ENCODE results near the gene PDXK.

PDXK gene

DNA sequence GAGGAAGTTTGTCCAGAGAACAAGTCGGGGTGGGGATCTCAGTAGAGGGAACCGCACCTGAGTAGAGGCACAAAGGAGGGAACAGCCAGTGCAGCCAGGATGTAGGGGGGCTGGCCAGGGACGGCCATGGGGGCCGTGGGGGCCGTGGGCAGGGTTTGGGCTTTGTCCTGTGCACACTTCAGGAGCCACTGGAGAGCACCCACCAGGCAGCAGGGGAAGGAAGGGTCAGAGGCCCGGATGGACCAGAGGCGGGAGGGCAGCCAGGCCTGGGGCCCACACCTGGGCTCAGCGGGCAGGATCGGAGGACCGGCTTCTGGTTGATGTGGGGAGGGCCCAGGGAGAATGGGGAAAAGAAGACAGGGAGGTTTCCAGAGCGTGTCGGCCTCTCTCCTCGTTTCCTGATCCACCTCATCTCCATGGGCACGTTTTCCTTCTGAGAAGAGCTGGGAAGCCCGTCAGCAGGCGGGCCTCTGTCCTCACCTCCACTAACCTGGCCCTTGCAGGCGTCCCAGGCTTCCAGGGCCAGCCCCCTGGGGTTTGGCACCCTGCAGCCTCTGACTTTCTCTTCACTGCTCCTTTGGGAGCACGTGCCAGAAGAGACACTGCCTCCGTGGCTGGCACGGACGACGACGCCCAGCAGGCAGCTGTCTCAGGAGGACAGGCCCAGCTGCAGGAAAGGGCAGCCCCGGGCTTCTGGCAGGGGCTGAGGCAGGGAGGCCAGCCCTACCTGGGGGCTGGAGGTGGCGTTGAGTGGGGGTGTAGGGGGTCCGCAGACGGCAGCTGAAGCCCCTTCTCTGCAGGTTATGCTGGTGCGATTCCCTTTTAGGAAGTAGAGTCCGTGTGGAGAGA lies 16.8 kb upstream of the PDXK start:
- Histone ChIP-seq H3K79me1 (ENCODE audit: low read depth, low read length) (peaks cover 2% of the 10 kb centered on the region), H2BK5ac (ENCODE audit: low read length) (peak overlapping the region; percentile 82), H4K91ac (ENCODE audit: low read depth, low read length, poor library complexity) (peak overlapping the region; percentile 97), H2BK15ac (ENCODE audit: low read length) (peak overlapping the region; percentile 99), H3K27ac (replicated peaks; ENCODE audit: low read length) (no peak overlapping the region), H3K36me3 (replicated peaks in 1 of 2; ENCODE audit: control insufficient read depth in 2 of 2, insufficient read depth in 2 of 2, low read length in 2 of 2) (peaks cover 0 to 3% of the 10 kb centered on the region in 2 donors), H2AFZ (ENCODE audit: low read length) (peak overlapping the region; percentile 79), H3K9ac (ENCODE audit: low read depth, low read length, poor library complexity) (peak overlapping the region; percentile 81), H2AK5ac (ENCODE audit: low read depth, low read length) (peak overlapping the region; percentile 97), H3K4me3 (ENCODE audit: low read length in 2 of 2) (no peak overlapping the region), H3K14ac (ENCODE audit: low read length) (peak overlapping the region; percentile 84), H3K18ac (ENCODE audit: low read length) (peak overlapping the region; percentile 90), H3K4ac (ENCODE audit: low read length) (peak overlapping the region; percentile 66), H3K23ac (ENCODE audit: low read depth, low read length, poor library complexity) (peak overlapping the region; percentile 55), H3K4me2 (ENCODE audit: insufficient read depth, low read length, poor library complexity, severe bottlenecking) (peak overlapping the region; percentile 18), H3K27me3 (ENCODE audit: control insufficient read depth in 3 of 3, insufficient read depth in 3 of 3, low read depth in 1 of 3, low read length in 3 of 3) (no peaks in the 10 kb centered on the region), H4K8ac (ENCODE audit: low read depth, low read length) (peak overlapping the region; percentile 65), H2BK12ac (ENCODE audit: low read length) (peak overlapping the region; percentile 73), H3K9me3 (replicated peaks in 1 of 2; ENCODE audit: control insufficient read depth in 2 of 2, insufficient read depth in 1 of 2, low read depth in 1 of 2, low read length in 2 of 2) (no peaks in the 10 kb centered on the region), H3K4me1 (ENCODE audit: control insufficient read depth in 2 of 2, insufficient read depth in 1 of 2, low read depth in 1 of 2, low read length in 2 of 2) (peaks cover 15 to 25% of the 10 kb centered on the region in 2 donors), H2BK120ac (ENCODE audit: low read depth, low read length) (peak overlapping the region; percentile 94)
- no CpG with 5 or more reads among the region's 29 CpGs for WGBS, 2 donors (ENCODE audit: extremely low coverage in 2 of 2, insufficient read length in 2 of 2, insufficient replicate concordance in 1 of 2)
- no peak for DNase-seq (ENCODE audit: low spot score)

DNA sequence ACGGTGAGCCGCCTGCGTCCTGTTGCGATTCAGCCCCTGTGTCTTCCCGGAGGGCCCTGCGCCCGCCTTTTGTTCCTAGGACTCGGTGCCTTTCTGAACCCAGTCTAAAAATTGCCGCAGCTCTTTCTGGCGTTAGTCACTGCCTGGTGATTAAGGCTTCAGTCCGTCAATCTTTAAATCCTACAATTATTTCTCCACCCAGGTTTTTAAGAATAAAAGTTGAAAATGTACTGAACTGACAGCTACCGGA lies 16.2 kb upstream of the PDXK start:
- Histone ChIP-seq H2AFZ (ENCODE audit: low read length) (peak overlapping the region; percentile 79), H3K14ac (ENCODE audit: low read length) (peak overlapping the region; percentile 84), H3K9me3 (replicated peaks in 1 of 2; ENCODE audit: control insufficient read depth in 2 of 2, insufficient read depth in 1 of 2, low read depth in 1 of 2, low read length in 2 of 2) (no peaks in the 10 kb centered on the region), H3K23ac (ENCODE audit: low read depth, low read length, poor library complexity) (peak overlapping the region; percentile 55), H3K18ac (ENCODE audit: low read length) (peak overlapping the region; percentile 90), H2BK120ac (ENCODE audit: low read depth, low read length) (no peak overlapping the region), H2BK15ac (ENCODE audit: low read length) (peak overlapping the region; percentile 99), H4K8ac (ENCODE audit: low read depth, low read length) (no peak overlapping the region), H2AK5ac (ENCODE audit: low read depth, low read length) (peak overlapping the region; percentile 97), H3K4me1 (ENCODE audit: control insufficient read depth in 2 of 2, insufficient read depth in 1 of 2, low read depth in 1 of 2, low read length in 2 of 2) (peaks cover 15 to 25% of the 10 kb centered on the region in 2 donors), H3K4ac (ENCODE audit: low read length) (peak overlapping the region; percentile 66), H3K27me3 (ENCODE audit: control insufficient read depth in 3 of 3, insufficient read depth in 3 of 3, low read depth in 1 of 3, low read length in 3 of 3) (no peaks in the 10 kb centered on the region), H3K36me3 (replicated peaks in 1 of 2; ENCODE audit: control insufficient read depth in 2 of 2, insufficient read depth in 2 of 2, low read length in 2 of 2) (peaks cover 0 to under 1% of the 10 kb centered on the region in 2 donors), H2BK12ac (ENCODE audit: low read length) (no peak overlapping the region), H3K4me3 (ENCODE audit: low read length in 2 of 2) (no peak overlapping the region), H3K27ac (replicated peaks; ENCODE audit: low read length) (no peak overlapping the region), H3K9ac (ENCODE audit: low read depth, low read length, poor library complexity) (no peak overlapping the region), H3K4me2 (ENCODE audit: insufficient read depth, low read length, poor library complexity, severe bottlenecking) (peak overlapping the region; percentile 18), H3K79me1 (ENCODE audit: low read depth, low read length) (peaks cover under 1% of the 10 kb centered on the region), H4K91ac (ENCODE audit: low read depth, low read length, poor library complexity) (peak overlapping the region; percentile 97), H2BK5ac (ENCODE audit: low read length) (peak overlapping the region; percentile 82)
- no peak for DNase-seq (ENCODE audit: low spot score)
- no CpG with 5 or more reads among the region's 12 CpGs for WGBS, 2 donors (ENCODE audit: extremely low coverage in 2 of 2, insufficient read length in 2 of 2, insufficient replicate concordance in 1 of 2)

DNA sequence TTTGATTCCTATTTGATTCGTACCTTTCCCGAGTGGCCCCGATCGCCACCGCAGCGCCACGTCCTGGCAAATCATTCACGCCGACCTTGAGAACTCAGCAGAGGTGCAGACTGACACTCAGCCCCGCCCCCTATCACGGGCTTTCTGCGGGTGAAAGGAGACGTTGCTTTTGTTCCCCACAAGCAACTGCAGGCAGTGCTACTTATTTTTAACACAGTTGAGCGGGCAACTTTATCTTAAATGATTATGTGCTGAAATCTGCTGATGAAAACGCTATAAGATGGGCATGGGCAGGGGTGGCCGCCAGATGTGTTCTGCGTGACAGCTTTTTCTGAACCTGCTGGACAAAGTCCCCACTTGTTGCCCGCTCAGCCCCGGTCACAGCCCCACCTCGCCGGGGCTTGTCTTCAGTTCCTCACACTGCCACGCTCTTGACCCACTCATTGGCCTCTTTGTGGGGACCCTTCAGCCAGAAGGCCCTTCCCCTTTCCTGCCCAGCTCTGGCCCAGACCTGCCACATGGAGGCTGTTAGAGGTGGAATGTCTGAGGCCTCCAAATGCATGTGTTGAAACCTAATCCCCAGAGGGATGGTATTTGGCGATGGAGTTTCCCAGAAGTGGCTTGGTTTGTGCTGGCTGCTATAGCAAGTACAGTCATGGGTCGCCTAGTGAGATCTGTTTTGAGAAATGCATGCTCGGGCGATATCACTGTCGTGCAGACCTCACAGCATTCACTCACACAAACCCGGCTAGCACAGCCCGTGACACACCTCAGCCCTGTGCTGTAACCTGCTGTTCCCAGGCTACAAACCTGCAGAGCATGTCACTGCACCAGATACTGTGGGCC lies 15.7 kb upstream of the PDXK start:
- no peak overlapping the region for H4K91ac ChIP-seq (ENCODE audit: low read depth, low read length, poor library complexity)
- no peaks in the 10 kb centered on the region for H3K9me3 ChIP-seq (replicated peaks in 1 of 2; ENCODE audit: control insufficient read depth in 2 of 2, insufficient read depth in 1 of 2, low read depth in 1 of 2, low read length in 2 of 2)
- H3K4me3 ChIP-seq (ENCODE audit: low read length in 2 of 2), result no peak overlapping the region
- H4K8ac ChIP-seq (ENCODE audit: low read depth, low read length), result no peak overlapping the region
- no peaks in the 10 kb centered on the region for H3K36me3 ChIP-seq (replicated peaks in 1 of 2; ENCODE audit: control insufficient read depth in 2 of 2, insufficient read depth in 2 of 2, low read length in 2 of 2)
- no peak overlapping the region for H3K27ac ChIP-seq (replicated peaks; ENCODE audit: low read length)
- no peak overlapping the region for H2BK5ac ChIP-seq (ENCODE audit: low read length)
- no peak for DNase-seq (ENCODE audit: low spot score)
- peak overlapping the region; percentile 0 for H3K9ac ChIP-seq (ENCODE audit: low read depth, low read length, poor library complexity)
- H3K14ac ChIP-seq (ENCODE audit: low read length), result no peak overlapping the region
- H2BK12ac ChIP-seq (ENCODE audit: low read length), result no peak overlapping the region
- WGBS, 2 donors (ENCODE audit: extremely low coverage in 2 of 2, insufficient read length in 2 of 2, insufficient replicate concordance in 1 of 2), result no CpG with 5 or more reads among the region's 29 CpGs
- H2BK120ac ChIP-seq (ENCODE audit: low read depth, low read length), result no peak overlapping the region
- no peak overlapping the region for H2BK15ac ChIP-seq (ENCODE audit: low read length)
- peak overlapping the region; percentile 64 for H3K18ac ChIP-seq (ENCODE audit: low read length)
- H3K4me2 ChIP-seq (ENCODE audit: insufficient read depth, low read length, poor library complexity, severe bottlenecking), result no peak overlapping the region
- H3K4me1 ChIP-seq (ENCODE audit: control insufficient read depth in 2 of 2, insufficient read depth in 1 of 2, low read depth in 1 of 2, low read length in 2 of 2), result peaks cover 15 to 25% of the 10 kb centered on the region in 2 donors
- H2AK5ac ChIP-seq (ENCODE audit: low read depth, low read length), result peak overlapping the region; percentile 68
- H3K4ac ChIP-seq (ENCODE audit: low read length), result no peak overlapping the region
- no peaks in the 10 kb centered on the region for H3K27me3 ChIP-seq (ENCODE audit: control insufficient read depth in 3 of 3, insufficient read depth in 3 of 3, low read depth in 1 of 3, low read length in 3 of 3)
- H3K79me1 ChIP-seq (ENCODE audit: low read depth, low read length), result no peaks in the 10 kb centered on the region
- peak overlapping the region; percentile 79 for H2AFZ ChIP-seq (ENCODE audit: low read length)
- peak overlapping the region; percentile 95 for H3K23ac ChIP-seq (ENCODE audit: low read depth, low read length, poor library complexity)

DNA sequence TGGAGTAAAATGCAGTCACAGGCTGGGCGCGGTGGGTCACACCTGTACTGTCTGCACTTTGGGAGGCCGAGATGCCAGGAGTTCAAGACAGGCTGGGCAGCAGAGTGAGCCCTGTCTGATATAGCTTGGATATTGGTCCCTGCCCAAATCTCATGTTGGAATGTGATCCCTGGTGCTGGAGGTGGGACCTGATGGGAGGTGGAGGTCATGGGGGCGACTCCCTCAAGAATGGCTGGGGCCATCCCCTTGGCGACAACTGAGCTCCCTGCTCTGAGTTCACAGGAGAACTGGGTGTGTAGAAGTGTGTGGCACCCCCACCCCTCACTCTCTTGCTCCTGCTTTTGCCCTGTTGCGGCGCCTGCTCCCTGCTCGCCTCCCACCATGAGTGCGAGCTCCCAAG lies 11.5 kb upstream of the PDXK start:
- H3K4me2 ChIP-seq (ENCODE audit: insufficient read depth, low read length, poor library complexity, severe bottlenecking), result peak overlapping the region; percentile 11
- peak overlapping the region; percentile 26 for H2BK15ac ChIP-seq (ENCODE audit: low read length)
- no peak overlapping the region for H4K91ac ChIP-seq (ENCODE audit: low read depth, low read length, poor library complexity)
- DNase-seq (ENCODE audit: low spot score), result no peak
- H2AFZ ChIP-seq (ENCODE audit: low read length), result no peak overlapping the region
- H2BK120ac ChIP-seq (ENCODE audit: low read depth, low read length), result no peak overlapping the region
- no peak overlapping the region for H3K14ac ChIP-seq (ENCODE audit: low read length)
- no peak overlapping the region for H4K8ac ChIP-seq (ENCODE audit: low read depth, low read length)
- H3K27ac ChIP-seq (replicated peaks; ENCODE audit: low read length), result no peak overlapping the region
- no peak overlapping the region for H3K23ac ChIP-seq (ENCODE audit: low read depth, low read length, poor library complexity)
- H3K9ac ChIP-seq (ENCODE audit: low read depth, low read length, poor library complexity), result no peak overlapping the region
- H2AK5ac ChIP-seq (ENCODE audit: low read depth, low read length), result no peak overlapping the region
- H3K27me3 ChIP-seq (ENCODE audit: control insufficient read depth in 3 of 3, insufficient read depth in 3 of 3, low read depth in 1 of 3, low read length in 3 of 3), result peaks cover 0 to 2% (median 0%) of the 10 kb centered on the region in 3 experiments
- WGBS, 2 donors (ENCODE audit: extremely low coverage in 2 of 2, insufficient read length in 2 of 2, insufficient replicate concordance in 1 of 2), result no CpG with 5 or more reads among the region's 9 CpGs
- no peak overlapping the region for H3K18ac ChIP-seq (ENCODE audit: low read length)
- H2BK12ac ChIP-seq (ENCODE audit: low read length), result no peak overlapping the region
- H3K4me3 ChIP-seq (ENCODE audit: low read length in 2 of 2), result no peak overlapping the region
- H2BK5ac ChIP-seq (ENCODE audit: low read length), result no peak overlapping the region
- peaks cover 3% of the 10 kb centered on the region for H3K79me1 ChIP-seq (ENCODE audit: low read depth, low read length)
- H3K4me1 ChIP-seq (ENCODE audit: control insufficient read depth in 2 of 2, insufficient read depth in 1 of 2, low read depth in 1 of 2, low read length in 2 of 2), result peaks cover 12% of the 10 kb centered on the region in 2 donors
- H3K4ac ChIP-seq (ENCODE audit: low read length), result peak overlapping the region; percentile 6
- H3K36me3 ChIP-seq (replicated peaks in 1 of 2; ENCODE audit: control insufficient read depth in 2 of 2, insufficient read depth in 2 of 2, low read length in 2 of 2), result no peaks in the 10 kb centered on the region
- H3K9me3 ChIP-seq (replicated peaks in 1 of 2; ENCODE audit: control insufficient read depth in 2 of 2, insufficient read depth in 1 of 2, low read depth in 1 of 2, low read length in 2 of 2), result no peaks in the 10 kb centered on the region
